IPS-NIHi7 (cell line): ENCODE results near the gene CYB5R4.
"Not testable (repeated sequence)": the region's sequence is repeated elsewhere in the genome, so short reads cannot be mapped to it uniquely, and the experiment has no call there.

Experiments used
- DNase-seq: peaks from one replicate; pipeline ENCODE4 v3.0.0; 2012; ENCODE audit warnings: mixed read lengths; ENCODE audit errors: extremely low spot score

CYB5R4 gene

GRCh38 chr6:83867043-83867442 lies 7.6 kb downstream of the CYB5R4 start:
- no peak for DNase-seq

DNA sequence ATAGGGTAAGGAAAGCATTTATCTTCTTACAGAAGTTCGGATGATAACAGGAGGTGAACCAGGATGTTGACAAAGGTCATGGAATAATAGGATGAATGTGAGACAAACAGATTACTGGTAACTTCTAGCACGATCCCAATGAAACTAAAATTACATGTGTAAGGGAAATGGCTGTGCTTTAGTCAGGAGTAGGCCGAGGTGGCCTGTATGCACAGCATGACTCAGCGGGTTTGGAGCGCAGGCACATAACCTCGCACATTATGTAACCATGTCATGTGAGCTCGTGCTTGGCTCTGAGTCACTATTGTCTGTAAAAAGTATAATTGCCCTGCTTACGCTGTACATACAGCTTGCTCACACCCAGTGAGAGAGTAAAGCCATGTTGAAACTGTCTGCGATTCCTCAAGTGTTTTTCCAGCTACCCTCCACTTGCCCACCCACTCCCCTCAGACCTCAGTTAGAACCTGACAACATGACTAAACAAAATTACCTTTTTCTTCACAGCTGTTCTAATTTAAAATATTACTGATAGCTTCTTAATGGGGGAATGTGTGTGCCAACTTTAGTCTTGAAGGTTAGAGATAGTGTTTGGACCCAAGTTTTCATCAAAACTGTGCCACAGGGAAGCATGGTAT lies 8.2 kb downstream of the CYB5R4 start:
- DNase-seq: no peak

DNA sequence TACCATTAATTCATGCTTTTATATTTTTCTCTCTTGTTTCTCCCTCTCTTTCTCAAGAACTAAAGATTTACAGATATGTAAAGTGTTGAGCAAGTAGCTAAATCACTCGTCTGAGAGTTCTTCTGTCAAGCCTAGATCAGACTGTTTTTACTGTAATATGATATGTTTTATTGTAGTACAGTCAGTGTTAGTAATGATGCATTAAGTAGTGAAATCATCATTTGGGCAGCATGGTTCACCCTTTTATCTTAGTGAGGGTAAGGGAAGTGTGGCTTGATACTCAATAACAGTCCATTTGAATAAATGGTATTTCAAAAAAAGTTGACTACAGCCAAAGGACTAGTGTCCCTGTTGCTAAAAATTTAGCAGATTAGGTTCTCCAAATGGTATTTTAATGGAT lies 9.2 kb downstream of the CYB5R4 start:
- no peak for DNase-seq

DNA sequence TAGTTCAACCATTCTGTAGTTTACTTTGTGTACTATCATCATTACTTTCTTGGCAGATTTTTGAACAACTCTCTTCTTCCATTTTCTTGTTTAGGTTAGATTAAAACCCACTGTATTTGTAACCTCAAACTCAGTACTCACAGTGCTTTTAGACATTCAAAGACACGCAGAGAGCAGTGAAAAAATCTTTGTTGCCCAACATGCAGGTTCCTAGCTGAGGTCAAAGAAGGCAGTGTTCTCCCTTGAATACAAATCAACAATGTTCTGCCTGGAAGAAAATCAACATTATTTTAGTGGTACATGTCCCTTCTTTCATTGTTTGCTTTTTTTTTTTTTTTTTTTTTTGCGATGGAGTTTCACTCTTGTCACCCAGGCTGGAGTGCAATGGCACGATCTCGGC lies 11.2 kb downstream of the CYB5R4 start:
- no peak for DNase-seq

GRCh38 chr6:83872386-83873118 lies 13.1 kb downstream of the CYB5R4 start:
- DNase-seq: no peak

- no peak for DNase-seq
Measured at GRCh38 chr6:83873869-83874268, 14.4 kb downstream of the CYB5R4 start.

- no peak for DNase-seq
Measured at GRCh38 chr6:83875843-83876242, 16.4 kb downstream of the CYB5R4 start.

DNA sequence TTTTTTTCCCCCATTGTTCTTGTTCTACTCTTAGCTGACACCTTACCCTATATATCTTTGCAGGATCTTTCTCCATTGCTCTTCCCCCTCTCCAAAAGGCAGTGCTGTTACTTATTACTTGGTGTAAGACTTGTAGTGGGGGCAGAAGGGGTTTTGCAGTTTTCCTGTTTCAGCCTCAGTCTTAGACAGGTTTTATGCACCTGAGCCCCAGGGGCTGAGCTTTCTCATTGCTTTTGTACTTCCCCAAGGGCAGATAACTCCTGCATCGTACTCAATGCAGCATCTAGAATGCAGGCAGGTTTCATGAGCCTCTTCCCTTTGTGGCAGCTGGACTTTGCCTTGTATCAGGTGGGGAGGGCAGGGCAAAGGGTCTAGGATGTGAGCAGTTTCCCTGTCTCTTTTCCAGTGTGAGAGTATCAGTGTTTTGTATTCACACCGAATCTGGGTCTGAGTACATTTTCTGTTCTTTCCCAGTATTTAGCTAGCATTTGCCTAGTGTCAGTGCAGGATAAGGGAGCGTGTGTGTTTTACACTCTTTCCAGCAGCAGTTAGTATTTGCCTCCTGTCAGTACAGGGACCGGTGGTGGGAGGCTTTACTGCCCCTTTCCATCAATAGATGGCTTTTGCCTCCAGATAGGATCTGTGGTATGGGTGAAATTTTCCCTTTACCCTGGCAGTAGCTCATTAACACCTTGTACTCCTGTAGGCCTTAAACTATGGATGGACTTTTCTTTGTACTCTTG lies 19.6 kb downstream of the CYB5R4 start:
- no peak for DNase-seq

DNA sequence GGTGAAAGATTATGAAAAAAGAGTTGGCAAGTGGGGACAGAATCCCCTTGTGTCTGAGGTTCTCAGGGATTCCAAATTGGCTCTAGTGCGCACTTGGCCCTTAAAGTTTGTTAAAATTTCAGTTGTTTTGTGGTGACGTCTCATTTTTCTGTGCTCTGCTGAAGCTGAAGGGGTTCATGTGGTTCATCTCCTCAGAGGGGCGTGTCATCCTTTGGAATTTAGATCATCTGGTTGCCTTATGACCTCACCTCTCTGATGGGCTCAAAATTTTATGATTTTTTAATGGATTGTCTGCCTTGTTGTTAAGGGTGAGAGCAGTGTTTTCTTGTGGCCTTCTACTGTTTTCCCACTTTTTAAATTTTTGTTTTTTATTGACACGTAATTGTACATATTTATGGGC lies 20.3 kb downstream of the CYB5R4 start:
- DNase-seq: no peak

GRCh38 chr6:83883240-83883639 lies 23.8 kb downstream of the CYB5R4 start:
- no peak for DNase-seq

GRCh38 chr6:83884523-83884922 lies 25.0 kb downstream of the CYB5R4 start:
- DNase-seq: no peak

DNA sequence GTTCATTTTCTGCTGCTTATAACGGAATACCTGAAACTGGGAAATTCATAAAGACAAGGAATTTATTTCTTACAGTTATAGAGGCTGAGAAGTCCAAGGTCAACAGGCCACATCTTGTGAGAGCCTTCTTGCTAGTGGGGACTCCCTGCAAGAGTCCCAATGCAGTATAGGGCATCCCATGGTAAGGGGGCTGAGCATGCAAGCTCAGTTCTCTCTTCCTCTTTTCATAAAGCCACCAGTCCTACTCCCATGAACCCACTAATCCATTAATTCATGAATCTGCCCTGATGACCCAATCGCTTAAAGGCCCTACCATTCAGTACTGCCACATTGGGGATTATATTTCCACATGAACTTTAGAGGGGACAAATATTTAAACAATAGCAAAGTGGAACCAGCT lies 26.5 kb downstream of the CYB5R4 start:
- DNase-seq: no peak

DNA sequence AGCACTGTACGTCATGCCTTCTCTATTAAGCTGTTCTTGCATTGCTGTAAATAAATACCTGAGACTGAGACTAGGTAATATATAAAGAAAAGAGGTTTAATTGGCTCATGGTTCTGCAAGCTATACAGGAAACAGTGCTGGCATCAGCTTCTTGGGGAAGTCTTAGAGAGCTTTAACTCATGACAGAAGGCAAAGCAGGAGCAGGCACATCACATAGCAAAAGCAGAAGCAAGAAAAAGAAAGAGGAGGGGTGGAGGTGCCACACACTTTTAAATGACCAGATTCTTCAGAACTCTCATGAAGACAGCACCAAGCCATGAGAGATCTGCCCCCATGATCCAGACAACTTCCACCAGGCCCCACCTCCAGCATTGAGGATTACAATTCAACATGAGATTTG lies 30.1 kb downstream of the CYB5R4 start:
- no peak for DNase-seq

GRCh38 chr6:83890520-83890919 lies 31.0 kb downstream of the CYB5R4 start:
- DNase-seq: no peak

DNA sequence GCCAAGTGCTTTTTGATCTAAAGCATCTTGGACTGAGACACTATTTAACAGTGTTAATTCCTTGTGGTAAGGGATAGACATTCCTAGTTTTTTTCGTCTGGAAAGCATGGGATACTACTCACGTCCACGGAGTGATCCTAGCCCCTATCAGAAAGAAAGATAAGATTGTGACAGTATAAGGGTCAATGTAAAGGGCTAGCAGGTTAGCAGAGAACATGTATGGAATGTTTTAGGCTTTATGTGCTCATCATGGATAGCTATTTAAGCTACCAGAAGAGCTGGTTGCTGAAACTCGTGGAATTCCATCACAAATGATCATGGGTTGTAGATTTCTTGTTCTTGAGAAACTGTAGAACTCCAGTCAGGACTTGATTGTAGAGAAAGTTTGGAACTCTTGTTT lies 32.1 kb downstream of the CYB5R4 start:
- no peak for DNase-seq

GRCh38 chr6:83893024-83893423 lies 33.5 kb downstream of the CYB5R4 start:
- DNase-seq: no peak

- not testable (repeated sequence) for DNase-seq
Measured at GRCh38 chr6:83897094-83897493, 37.6 kb downstream of the CYB5R4 start.

- no peak for DNase-seq
Measured at GRCh38 chr6:83901624-83902023, 42.1 kb downstream of the CYB5R4 start.

DNA sequence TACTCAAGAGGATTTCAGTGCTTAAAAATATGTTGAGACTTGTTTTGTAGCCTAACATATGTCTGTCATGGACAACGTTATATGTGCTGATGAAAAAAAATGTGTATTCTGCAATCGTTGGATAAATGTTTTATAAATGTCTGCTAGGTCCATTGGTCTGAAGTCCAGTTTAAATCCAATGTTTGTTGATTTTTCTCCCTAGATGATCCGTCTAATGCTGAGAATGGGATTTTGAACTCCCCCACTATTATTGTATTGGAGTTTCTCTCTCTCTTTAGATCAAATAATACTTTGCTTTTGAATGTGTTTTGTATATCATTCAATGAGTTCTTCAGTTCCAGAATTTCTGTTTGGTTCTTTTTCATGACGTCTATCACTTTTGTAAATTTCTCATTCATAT lies 44.9 kb downstream of the CYB5R4 start:
- no peak for DNase-seq

DNA sequence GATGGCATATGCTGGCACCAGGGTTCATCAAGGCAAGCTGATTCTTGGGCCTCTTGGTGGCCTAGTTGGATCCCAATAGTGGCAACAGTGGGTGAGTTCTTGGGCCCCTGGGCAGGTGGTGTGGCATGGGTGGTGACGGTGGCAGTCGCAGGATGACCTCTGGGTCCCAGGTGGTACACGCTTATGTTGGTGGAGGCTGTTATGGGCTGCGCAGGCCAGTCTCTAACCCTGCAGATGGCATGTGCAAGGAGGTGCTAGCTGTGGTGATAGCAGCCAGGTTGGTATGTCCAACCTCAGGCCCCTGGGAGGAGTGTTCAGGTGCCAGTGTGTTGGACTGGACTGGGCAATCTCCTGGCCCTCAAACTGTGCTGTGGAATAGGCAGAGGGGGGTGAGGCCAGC lies 46.2 kb downstream of the CYB5R4 start:
- no peak for DNase-seq

DNA sequence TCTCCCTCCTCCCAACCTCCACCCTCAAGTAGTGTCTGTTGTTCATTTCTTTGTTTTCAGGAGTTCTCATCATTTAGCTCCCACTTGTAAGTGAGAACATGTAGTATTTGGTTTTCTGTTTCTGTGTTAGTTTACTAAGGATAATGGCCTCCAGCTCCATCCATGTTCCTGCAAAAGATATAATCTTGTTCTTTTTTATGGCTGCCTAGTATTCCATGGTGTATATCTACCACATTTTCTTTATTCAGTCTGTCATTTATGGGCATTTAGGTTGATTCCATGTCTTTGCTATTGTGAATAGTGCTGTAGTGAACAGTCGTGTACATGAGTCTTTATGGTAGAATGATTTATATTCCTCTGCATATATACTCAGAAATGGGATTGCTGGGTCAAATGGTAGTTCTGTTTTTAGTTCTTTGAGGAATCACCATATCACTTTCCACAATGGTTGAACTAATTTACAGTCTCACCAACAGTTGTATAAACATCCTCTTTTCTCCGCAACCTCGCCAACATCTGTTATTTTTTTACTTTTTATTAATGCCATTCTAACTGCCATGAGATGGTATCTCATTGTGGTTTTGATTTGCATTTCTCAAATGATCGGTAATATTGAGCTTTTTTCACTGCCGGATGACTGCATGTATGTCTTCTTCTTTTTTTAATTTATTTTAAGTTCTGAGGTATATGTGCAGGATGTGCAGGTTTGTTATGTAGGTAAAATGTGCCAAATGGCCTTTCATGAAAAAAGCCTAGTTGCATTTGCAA lies 48.3 kb downstream of the CYB5R4 start:
- DNase-seq: not testable (repeated sequence)

GRCh38 chr6:83908813-83909212 lies 49.3 kb downstream of the CYB5R4 start:
- DNase-seq: no peak
